Fibroblast of upper back skin (primary cell): Measurements from ENCODE around the gene HYAL2.
A peak's percentile ranks its signal among the peaks of the same experiment; 100 is the strongest.
"Not testable (repeated sequence)": the region's sequence is repeated elsewhere in the genome, so short reads cannot be mapped to it uniquely, and the experiment has no call there.

Experiments used
- DNase-seq: peaks from one replicate; pipeline ENCODE4 v3.0.0-alpha.2; 2013

The HYAL2 gene

DNA sequence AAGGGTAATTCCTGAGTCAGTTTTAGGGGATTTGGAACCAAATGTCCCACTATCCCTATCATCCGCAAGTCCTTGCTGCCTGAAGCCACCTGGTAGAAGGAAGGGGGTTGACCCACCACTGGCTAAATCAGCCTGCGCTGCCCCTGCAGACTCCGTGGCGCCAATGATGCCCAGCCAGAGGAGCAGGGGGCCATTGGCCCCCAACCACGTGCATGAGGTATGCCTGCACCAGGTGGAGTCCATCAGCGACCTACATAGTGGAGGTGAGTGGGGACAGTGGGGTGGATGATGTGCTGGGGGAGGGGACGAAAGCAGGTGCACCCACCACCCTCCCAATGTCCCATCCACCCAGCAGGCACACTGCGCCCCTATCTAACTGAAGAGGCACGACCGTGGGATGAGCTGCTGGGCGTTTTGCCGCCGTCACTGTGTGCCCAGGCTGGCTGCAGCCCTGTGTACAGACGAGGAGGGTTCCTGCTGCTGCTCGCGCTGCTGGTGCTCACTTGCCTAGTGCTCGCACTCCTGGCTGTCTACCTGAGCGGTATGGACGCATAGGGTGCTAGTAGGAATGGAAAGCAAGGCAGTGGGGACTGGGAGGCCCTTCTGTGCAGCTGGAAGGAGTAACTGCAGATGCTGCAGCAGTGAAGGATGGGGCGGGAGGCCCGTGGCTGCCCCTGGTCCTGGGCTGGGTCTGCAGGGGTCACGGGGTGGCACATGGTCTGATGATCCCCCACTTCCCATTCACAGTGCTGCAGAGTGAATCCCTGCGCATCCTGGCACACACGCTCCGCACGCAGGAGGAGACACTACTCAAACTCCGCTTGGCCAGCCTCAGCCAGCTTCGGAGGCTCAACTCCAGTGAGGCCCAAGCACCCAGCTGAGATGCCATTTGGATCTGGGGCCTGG lies 36.0 kb downstream of the HYAL2 start:
- no peak for DNase-seq

DNA sequence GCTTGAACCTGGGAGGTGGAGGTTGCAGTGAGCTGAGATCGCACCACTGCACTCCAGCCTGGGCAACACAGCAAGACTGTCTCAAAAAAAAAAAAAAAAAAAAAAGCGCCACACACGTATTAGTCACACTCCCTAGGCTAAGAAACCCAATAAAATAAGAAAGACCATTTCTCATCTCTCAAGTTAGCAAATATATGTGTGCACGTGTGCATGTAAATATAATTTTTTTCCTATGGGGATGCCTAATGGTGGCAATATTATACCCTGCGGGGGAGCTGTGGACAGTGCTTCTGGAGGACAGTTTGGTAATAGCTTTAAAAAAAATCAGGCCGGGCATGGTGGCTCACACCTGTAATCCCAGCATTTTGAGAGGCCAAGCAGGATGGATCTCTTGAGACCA lies 38.4 kb downstream of the HYAL2 start:
- DNase-seq = not testable (repeated sequence)

DNA sequence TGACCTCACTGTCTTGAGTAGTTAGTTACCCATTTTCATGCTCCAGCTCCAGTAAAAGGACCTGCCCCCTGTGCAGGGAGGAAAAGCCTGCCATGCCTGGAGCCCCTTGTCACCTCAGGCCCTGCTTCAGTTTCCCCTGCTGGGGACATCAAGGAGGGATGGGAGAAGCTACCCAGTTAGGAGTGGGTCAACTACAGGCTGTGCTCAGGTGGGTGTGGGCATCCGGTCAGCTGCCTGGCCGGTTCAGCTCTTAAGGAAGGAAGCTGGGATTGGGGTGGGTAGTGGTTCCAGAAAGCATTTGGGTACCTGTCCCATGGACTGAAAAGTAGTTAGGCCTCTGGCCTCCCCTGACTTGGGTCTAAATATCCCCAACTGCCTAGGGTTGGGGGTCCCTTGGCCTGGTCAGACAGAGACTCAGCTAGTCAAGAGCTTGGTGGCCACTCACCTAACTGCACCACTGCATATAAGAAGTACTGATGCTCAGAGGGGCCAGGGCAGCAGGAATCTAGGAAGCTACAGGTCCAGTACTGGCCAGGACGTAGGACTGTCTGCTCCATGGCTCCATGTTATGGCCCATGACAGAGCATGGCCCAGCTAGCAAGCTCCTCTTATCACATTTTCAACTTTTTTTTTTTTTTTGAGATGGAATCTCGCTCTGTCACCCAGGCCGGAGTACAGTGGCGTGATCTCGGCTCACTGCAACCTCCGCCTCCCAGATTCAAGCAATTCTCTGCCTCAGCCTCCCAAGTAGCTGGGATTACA lies 43.1 kb downstream of the HYAL2 start:
- no peak for DNase-seq

DNA sequence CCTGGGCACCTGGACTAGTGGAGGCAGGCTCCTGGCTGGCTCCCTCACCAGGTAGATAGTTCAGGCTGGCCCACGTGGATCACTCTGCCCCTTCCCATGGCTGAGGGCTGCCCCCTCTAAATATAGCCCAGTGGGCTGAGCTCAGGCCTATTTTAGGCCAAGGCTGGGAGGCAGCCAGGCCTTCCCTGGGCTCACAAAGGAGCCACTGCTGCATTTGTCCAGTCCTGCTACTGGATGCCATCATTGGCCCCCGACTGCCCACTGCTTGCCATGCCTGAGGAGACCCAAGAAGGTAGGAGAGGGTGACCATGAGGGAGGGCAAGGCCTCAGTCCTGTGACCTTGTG lies 43.7 kb downstream of the HYAL2 start, which contains the start of gene LSMEM2:
Gene LSMEM2 (plus strand): TSS at position 208 of the 345 bp plus-strand sequence. CDS start 27 bp downstream, at position 235.
- no peak for DNase-seq

DNA sequence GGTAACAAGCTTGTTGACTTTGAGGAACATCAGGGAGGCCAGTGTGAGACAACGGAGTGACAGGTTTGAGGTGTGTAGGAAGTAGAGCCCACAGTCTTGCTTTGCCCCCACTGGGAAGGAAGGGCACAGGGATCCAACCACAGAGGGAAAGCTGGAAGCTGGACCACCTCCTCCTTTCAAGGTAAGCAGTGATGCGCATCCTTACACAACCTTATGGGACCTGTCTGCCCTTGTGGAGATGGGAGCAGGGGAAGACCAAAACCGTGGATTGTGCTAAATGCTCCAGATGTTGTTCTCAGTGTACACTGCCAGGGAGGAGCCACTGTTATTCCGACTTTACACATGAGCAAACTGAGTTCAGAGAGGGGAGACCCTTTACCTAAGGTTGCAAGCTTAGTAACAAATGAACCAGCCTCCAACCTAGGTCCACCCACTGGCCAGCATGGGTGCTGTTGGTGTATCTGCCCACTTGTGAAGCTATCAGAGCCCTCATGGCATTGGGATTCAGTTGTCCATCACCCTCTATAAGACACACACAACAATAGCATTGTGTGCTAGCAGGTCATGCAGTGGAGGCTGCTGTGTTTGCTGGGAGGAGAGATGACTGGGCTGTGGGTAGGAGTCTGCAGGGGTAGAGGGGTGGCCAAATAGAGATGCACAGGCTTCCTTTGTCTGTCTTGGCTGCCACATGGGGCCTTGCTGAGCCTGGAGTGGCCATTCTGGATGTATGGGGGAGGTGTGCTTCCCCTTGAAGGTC lies 44.2 kb downstream of the HYAL2 start:
- no peak for DNase-seq

DNA sequence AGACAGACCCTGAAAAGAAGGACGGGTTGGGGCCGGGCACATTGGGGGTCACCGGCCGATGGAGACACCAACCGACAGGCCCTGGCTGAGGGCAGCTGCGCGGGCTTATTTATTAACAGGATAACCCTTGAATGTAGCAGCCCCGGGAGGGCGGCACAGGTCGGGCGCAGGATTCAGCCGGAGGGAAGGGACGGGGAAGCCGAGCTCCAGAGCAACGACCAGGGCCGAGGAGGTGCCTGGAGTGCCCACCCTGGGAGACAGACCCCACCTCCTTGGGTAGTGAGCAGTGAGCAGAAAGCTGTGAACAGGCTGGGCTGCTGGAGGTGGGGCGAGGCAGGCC lies 45.8 kb downstream of the HYAL2 start:
- DNase-seq = no peak

DNA sequence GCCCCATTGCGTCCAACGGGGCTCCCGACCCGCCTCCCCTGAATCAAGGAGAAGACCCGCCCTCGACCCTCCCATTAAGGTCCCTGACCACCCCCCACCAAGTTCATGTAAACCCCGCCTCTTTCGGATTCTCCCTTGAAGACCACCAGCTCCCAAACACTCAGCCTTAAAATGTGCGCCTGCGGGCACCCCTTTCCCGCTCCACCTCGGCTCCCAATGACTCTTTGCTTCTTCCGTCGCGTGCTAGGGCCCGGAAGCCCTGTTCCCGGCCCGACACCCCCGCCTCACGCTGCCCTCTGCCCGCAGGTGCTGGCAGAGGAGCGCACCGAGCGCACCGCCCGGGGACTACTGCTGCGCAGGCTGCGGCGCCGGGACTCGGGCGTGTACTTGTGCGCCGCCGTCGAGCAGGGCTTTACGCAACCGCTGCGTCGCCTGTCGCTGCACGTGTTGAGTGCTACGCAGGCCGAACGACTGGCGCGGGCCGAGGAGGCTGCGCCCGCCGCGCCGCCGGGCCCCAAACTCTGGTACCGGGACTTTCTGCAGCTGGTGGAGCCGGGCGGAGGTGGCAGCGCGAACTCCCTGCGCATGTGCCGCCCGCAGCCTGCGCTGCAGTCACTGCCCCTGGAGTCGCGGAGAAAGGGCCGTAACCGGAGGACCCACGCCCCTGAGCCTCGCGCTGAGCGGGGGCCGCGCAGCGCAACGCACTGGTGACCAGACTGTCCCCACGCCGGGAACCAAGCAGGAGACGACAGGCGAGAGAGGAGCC lies 46.4 kb downstream of the HYAL2 start:
- DNase-seq = no peak

DNA sequence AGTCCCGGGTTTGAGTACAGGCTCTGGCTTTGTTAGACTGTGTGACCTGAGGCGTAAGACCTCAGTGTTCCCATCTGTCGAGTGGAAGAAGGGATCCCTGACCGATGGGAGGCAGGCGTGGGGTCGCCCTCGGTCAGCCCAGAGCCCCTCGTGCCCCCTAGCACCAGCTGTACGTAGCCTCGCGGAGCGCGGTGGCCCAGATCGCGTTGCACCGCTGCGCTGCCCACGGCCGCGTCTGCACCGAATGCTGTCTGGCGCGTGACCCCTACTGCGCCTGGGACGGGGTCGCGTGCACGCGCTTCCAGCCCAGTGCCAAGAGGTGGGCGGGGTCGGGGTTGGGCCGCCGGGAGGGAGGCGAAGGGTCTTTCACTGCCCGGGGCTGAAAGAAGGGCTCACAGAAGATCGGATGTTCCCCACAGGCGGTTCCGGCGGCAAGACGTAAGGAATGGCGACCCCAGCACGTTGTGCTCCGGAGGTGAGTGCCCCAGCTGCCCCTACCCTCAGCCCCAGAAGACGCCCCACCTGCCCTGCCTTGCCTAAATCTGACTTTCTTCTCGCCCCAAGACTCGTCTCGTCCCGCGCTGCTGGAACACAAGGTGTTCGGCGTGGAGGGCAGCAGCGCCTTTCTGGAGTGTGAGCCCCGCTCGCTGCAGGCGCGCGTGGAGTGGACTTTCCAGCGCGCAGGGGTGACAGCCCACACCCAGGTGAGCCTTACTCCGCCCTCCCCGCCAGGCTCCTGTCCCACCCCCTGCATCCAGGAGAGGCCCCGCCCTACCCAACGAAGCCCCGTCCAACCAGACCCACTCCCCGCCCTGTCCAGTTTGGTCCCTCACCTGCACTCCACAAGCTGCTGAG lies 47.2 kb downstream of the HYAL2 start:
- no peak for DNase-seq

DNA sequence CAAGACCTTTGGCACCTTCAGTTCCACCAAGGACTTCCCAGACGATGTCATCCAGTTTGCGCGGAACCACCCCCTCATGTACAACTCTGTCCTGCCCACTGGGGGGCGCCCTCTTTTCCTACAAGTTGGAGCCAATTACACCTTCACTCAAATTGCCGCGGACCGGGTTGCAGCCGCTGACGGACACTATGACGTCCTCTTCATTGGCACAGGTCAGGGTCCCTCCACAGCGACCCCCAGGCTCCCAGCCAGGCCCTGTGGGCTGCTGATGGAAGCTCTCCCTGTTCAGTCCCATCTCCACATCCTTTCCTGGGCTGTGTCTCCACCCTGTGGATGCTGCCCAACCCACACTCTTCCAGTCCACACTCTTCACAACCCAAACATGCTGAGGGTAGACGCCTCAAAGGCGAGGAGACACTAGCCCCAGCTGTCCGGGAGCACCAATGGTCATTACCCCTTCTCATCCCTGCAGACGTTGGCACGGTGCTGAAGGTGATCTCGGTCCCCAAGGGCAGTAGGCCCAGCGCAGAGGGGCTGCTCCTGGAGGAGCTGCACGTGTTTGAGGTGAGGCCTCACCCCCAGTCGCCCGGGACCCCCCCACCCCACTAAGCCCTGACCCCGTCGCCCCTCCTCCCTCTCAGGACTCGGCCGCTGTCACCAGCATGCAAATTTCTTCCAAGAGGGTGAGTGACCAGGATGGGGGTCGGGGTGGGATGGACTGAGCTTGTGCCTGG lies 48.0 kb downstream of the HYAL2 start:
- DNase-seq = peak; percentile 46

DNA sequence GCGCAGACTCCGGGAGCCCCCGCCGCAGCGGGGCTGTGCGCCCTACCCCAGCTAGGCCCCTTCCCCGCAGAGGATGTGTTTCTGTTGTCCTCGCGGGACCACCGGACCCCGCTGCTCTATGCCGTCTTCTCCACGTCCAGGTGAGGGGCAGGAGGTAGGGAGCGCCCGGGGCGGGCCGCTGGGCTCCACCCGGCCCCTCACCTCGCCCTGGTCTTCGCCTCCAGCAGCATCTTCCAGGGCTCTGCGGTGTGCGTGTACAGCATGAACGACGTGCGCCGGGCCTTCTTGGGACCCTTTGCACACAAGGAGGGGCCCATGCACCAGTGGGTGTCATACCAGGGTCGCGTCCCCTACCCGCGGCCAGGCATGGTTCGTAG lies 48.9 kb downstream of the HYAL2 start:
- no peak for DNase-seq

DNA sequence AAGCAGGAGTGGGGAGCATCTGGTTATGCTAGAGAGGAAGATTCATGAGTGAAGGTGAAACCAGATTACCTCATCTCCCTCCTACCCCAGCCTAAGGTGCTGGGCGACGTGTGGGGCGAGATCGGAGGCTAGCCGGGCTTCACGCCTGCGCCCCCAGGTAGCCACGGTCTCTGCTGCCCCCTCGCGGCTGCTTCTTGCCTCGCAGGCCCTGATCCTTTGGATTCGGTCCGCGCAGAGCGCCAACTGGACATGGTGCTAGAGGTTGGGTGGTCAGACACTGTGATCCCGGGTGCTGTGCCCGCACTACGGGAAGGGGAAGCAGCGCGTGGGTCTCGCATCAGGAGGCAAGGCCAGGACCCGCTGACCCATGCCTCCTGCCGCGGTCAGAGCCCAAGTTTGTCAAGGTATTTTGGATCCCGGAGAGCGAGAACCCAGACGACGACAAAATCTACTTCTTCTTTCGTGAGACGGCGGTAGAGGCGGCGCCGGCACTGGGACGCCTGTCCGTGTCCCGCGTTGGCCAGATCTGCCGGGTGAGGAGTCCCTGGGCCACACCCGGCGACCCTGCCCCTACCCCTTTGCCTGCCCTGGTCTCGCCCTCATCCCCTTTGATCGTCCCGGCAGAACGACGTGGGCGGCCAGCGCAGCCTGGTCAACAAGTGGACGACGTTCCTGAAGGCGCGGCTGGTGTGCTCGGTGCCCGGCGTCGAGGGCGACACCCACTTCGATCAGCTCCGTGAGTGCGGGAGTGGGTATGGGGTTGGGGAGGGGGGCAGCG lies 49.4 kb downstream of the HYAL2 start:
- peak; percentile 66 for DNase-seq

DNA sequence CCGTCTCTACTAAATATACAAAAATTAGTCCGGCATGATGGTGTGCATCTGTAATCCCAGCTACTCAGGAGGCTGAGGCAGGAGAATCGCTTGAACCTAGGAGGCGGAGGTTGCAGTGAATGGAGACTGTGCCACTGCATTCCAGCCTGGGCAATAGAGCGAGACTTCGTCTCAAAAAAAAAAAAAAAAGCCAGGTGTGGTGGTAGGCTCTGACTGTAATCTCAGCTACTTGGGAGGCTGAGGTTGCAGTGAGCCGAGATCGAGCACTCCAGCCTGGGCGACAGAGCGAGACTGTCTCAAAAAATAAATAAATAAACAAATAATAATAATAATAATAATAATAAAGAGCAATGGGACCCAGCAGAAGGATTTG lies 50.0 kb downstream of the HYAL2 start:
- not testable (repeated sequence) for DNase-seq

DNA sequence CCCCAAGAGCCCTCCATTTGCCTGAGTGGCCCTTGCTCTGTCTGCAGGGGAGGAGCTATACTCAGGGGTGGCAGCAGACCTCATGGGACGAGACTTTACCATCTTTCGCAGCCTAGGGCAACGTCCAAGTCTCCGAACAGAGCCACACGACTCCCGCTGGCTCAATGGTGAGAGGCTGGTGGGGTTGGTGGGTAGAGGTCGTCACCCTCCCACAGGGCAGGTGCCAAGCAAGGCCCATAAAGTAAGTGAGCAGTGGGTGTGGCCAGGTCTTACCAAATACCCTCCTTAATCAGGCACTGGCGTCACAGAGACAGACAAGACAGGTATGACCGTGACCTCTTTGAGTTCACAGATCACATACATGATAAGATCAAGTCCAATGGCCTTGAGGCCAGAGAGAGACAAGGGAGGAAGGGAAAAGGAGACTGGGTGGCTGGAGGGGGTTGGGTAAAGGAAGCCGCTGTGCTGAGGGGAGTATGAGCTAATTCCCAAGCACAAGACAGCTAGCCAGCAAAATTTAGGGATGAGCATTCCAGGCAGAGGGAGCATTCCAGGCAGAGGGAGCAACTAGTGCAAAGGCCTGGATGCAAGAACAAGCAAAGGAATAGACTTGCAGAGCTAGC lies 51.1 kb downstream of the HYAL2 start:
- no peak for DNase-seq

DNA sequence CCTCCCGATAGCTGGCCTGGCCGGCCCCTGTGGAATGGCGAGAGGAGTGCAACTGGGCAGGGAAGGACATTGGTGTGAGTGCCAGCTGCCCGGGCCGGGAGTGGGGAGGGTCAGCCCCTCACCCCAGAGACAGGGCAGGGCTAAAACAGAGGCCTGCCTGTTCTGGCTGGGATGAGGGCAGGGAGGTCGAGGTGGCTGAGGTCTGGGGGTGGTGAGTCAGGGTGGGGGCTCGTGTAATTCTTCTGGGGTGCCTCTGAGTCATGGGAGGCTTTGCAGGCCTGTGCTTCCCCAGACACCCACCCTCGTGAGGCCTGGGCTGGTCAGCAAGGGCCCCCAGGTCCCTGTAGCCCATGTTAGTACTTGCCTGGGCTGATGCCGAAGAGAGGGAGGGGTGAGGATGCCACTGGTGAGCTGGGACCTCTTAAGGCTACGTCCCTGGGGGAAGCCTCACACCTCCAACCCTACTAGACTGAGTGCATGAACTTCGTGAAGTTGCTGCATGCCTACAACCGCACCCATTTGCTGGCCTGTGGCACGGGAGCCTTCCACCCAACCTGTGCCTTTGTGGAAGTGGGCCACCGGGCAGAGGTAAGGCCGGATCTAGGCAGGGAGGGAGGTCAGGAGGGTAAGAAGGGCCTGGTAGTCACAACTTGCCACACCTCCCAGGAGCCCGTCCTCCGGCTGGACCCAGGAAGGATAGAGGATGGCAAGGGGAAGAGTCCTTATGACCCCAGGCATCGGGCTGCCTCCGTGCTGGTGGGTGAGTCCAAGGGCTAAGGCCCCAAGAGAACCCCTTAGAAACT lies 51.9 kb downstream of the HYAL2 start:
- DNase-seq = no peak

DNA sequence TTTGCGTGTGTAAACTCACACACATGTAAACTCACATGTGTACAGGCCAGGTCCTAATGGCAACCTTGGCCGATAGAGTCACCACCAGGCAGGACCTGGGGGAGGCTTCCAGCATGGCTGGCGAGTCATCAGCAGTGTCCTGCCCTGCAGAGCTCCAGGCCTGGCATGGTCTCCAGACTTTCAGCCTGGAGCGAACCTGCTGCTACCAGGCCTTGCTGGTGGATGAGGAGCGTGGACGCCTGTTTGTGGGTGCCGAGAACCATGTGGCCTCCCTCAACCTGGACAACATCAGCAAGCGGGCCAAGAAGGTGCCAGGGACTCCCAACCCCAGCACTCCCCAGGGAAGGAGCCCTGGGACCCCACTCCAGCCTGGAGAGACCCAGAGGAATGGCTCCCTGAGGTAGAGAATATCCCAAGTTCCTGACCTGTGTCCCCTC lies 52.5 kb downstream of the HYAL2 start:
- DNase-seq = no peak

DNA sequence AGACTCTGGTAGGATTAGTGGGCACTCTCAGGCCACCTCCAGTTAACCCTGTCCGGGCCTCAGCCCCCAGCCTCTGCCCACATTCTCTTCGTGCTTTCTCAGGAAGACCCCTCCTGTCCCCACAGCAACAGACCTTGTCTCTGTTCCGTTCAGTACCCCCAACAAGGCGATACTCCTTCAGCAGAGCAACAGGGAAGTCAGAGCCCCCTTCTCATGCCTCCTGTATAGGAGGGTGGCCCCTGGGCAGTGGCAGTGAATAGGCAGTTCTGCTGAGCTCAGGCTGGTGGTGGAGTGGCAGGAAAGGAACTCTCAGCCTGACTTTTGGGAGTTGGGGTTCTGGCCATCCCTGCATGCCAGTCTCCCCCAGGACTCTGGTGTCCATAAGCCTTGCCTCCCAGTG lies 53.1 kb downstream of the HYAL2 start:
- DNase-seq = no peak

DNA sequence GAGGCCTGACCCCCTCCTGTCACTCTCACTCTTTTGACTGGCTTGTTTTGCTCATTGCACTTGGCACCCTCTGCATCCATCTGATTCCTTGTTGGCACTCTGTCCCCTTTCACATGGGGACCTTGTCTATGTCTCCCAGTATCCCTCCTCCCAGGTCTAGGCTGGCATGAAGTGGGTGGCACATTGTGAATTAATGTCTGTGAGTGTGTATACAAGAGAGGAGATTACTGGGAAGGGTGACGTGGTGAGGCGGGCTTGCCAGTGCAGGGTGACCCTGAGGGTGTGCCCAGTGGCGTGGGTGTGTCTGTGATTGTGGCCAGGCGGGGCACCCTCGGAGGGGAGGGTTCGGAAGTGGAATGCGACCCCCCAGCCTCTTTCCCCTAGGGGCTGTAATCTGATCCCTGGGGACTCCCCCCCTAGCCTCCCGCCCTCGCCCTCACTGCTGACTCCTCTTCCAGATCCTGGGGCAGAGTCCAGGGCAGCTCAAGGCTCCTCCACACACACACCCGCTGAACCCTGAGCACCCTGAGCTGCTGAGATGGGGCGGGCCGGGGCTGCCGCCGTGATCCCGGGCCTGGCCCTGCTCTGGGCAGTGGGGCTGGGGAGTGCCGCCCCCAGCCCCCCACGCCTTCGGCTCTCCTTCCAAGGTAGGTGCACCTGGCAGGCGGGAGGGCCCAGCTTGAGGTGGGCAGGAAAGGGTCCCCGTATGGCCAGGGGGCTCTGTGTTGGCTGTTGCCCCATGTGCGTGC lies 53.7 kb downstream of the HYAL2 start, which contains the start of gene SEMA3B:
Gene SEMA3B (plus strand): TSS at position 445 of the 749 bp plus-strand sequence. CDS start 94 bp downstream, at position 539.
- no peak for DNase-seq

DNA sequence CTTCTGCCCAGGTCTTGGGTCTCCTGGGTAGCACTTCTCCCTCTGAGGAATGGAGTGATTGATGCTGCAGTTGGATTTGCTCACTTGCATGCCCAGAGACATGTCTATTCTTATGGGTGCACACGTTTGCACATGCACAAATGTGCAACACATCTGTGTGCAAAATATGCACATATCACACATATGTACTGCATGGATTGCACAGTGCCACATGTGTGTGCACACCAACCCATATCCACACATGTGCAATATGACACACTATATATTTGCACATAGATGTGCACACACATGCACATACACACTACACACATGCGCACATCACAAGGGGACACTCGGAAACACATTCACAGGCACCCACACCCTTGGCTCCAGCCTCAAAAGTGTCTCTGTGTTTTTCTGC lies 54.3 kb downstream of the HYAL2 start:
- DNase-seq = no peak
